Bronchial smooth muscle cell (primary cell): ENCODE results near the gene CMKLR1. TPM values are rescaled to one million over a fixed set of nuclear protein-coding genes. Genes with fewer than 3 reads are reported as not detected.

ENCODE experiments used
- total RNA-seq: library from RNA; depleted of rRNA; stranded (reverse); fragments of >200 nt; gene quantifications from 2 replicates; pipeline ENCODE4 v1.2.1, GENCODE V29; 2014

CMKLR1 gene, protein sequence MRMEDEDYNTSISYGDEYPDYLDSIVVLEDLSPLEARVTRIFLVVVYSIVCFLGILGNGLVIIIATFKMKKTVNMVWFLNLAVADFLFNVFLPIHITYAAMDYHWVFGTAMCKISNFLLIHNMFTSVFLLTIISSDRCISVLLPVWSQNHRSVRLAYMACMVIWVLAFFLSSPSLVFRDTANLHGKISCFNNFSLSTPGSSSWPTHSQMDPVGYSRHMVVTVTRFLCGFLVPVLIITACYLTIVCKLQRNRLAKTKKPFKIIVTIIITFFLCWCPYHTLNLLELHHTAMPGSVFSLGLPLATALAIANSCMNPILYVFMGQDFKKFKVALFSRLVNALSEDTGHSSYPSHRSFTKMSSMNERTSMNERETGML
- total RNA-seq: not detected in 2 replicates

GRCh38 chr12:108338915-108339657, at the start of gene CMKLR1:
Gene CMKLR1 (minus strand): TSS chr12:108339311. CDS start chr12:108293591, 45,720 bp downstream.

Other genes with a start within 250 kb of the CMKLR1 start
- not detected in 2 replicates for gene WSCD2, start 210.0 kb downstream of the CMKLR1 start, total RNA-seq
- 4.4 and 7.6 TPM in 2 replicates for gene FICD, start 176.0 kb upstream of the CMKLR1 start, total RNA-seq
- 104 and 131 TPM in 2 replicates for gene SART3, start 221.9 kb upstream of the CMKLR1 start, total RNA-seq
- gene ISCU, start 223.3 kb upstream of the CMKLR1 start, total RNA-seq: 179 and 203 TPM in 2 replicates